ENCODE results near the gene COPRS. TPM values are rescaled to one million over a fixed set of nuclear protein-coding genes. Genes with fewer than 3 reads are reported as not detected.

Gene COPRS
- 10 to 100 TPM; 72.2 to 83.8 TPM for total RNA-seq

GRCh38 chr17:31858642-31859486, at the start of gene COPRS:
Gene COPRS, minus strand, starts transcription at chr17:31859244. Its CDS starts 45 bp downstream, at chr17:31859199.
- H3K27ac ChIP-seq: peak within 1 kb of the TSS; percentile 76 to 89 (median 85)
- WGBS, 2 donors: 0% methylated on average over 2 to 81 of the region's 100 CpGs
- H3K4me3 ChIP-seq: peak within 1 kb of the TSS in 1 of 2 donors; percentile 38
- H3K27me3 ChIP-seq: no peaks in the 10 kb centered on the region
- peak; percentile 94 for ATAC-seq
- H3K9me3 ChIP-seq: no peaks in the 10 kb centered on the region
- peak; percentile 91 to 94 (median 93) for DNase-seq
- H3K36me3 ChIP-seq (replicated peaks in 1 of 2; ENCODE audit: insufficient read depth in 1 of 2, low read depth in 2 of 2): peaks cover 0 to 10% of the 10 kb centered on the region in 2 donors
- TF ChIP-seq, protein P1, sequence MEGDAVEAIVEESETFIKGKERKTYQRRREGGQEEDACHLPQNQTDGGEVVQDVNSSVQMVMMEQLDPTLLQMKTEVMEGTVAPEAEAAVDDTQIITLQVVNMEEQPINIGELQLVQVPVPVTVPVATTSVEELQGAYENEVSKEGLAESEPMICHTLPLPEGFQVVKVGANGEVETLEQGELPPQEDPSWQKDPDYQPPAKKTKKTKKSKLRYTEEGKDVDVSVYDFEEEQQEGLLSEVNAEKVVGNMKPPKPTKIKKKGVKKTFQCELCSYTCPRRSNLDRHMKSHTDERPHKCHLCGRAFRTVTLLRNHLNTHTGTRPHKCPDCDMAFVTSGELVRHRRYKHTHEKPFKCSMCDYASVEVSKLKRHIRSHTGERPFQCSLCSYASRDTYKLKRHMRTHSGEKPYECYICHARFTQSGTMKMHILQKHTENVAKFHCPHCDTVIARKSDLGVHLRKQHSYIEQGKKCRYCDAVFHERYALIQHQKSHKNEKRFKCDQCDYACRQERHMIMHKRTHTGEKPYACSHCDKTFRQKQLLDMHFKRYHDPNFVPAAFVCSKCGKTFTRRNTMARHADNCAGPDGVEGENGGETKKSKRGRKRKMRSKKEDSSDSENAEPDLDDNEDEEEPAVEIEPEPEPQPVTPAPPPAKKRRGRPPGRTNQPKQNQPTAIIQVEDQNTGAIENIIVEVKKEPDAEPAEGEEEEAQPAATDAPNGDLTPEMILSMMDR (IDR thresholded peaks at IDR 0.05): peak in 3 of 7 experiments; percentile 5 to 32 (median 10)
- TF ChIP-seq POLR2A (IDR thresholded peaks at IDR 0.05): peak in 2 of 3 donors; percentile 27 to 28
- H3K4me1 ChIP-seq: peaks cover 20% of the 10 kb centered on the region
- intact Hi-C loops (cut with DNase I): no loop called here

- no peak for ATAC-seq
Observed at GRCh38 chr17:31908386-31908785, 49.3 kb upstream of the COPRS start.

GRCh38 chr17:31907342-31907962, 48.4 kb upstream of the COPRS start:
- Histone ChIP-seq H3K4me1 (peaks cover 6% of the 10 kb centered on the region), H3K27me3 (no peaks in the 10 kb centered on the region), H3K36me3 (replicated peaks in 1 of 2; ENCODE audit: insufficient read depth in 1 of 2, low read depth in 2 of 2) (no peaks in the 10 kb centered on the region), H3K9me3 (no peaks in the 10 kb centered on the region), H3K27ac (no peak overlapping the region), H3K4me3 (no peak overlapping the region)
- no peak for TF ChIP-seq POLR2A (IDR thresholded peaks at IDR 0.05)
- TF ChIP-seq, protein P1 (IDR thresholded peaks at IDR 0.05): no peak
- ATAC-seq: no peak
- intact Hi-C loops (cut with DNase I): no loop called here
- WGBS, 2 donors: 5% methylated on average over 6 to 7 of the region's 7 CpGs
- peak; percentile 26 to 69 (median 44) for DNase-seq

More at GRCh38 chr17:31908386-31908785, 49.3 kb upstream of the COPRS start:
- H3K9me3 ChIP-seq: no peaks in the 10 kb centered on the region
- peaks cover 6% of the 10 kb centered on the region for H3K4me1 ChIP-seq
- DNase-seq: no peak
- TF ChIP-seq POLR2A (IDR thresholded peaks at IDR 0.05): no peak
- TF ChIP-seq, protein P1 (IDR thresholded peaks at IDR 0.05): no peak
- H3K4me3 ChIP-seq: no peak overlapping the region
- no peaks in the 10 kb centered on the region for H3K36me3 ChIP-seq (replicated peaks in 1 of 2; ENCODE audit: insufficient read depth in 1 of 2, low read depth in 2 of 2)
- H3K27ac ChIP-seq: no peak overlapping the region
- H3K27me3 ChIP-seq: no peaks in the 10 kb centered on the region
- intact Hi-C loops (cut with DNase I): no loop called here

DNA sequence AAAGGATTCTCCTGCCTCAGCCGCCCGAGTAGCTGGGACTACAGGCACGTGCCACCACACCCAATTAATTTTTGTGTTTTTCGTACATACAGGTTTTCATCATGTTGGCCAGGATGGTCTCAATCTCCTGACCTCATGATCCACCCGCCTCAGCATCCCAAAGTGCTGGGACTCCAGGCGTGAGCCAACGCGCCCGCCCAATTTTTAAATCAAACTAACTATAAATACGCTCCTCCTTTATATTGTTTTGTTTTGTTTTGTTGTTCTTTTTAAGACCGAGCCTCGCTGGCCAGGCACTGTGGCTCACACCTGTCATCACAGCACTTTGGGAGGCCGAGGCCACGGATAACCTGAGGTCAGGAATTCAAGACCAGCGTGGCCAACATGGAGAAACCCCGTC, 44.4 kb upstream of the COPRS start:
- H3K36me3 ChIP-seq (replicated peaks in 1 of 2; ENCODE audit: insufficient read depth in 1 of 2, low read depth in 2 of 2): peaks cover 0 to 9% of the 10 kb centered on the region in 2 donors
- no peak for ATAC-seq
- TF ChIP-seq, protein P1 (IDR thresholded peaks at IDR 0.05): no peak
- no peak for TF ChIP-seq POLR2A (IDR thresholded peaks at IDR 0.05)
- H3K9me3 ChIP-seq: no peaks in the 10 kb centered on the region
- WGBS, 2 donors: 88 to 94% methylated on average over 16 of the region's 16 CpGs
- H3K27me3 ChIP-seq: no peaks in the 10 kb centered on the region
- no peak overlapping the region for H3K4me3 ChIP-seq
- intact Hi-C loops (cut with DNase I): no loop called here
- H3K4me1 ChIP-seq: peaks cover 20% of the 10 kb centered on the region
- H3K27ac ChIP-seq: no peak overlapping the region
- DNase-seq: no peak

Measured in body of pancreas (tissue), 4 donors.